ENCODE data around the gene CHRNB1. TPM values are rescaled to one million over a fixed set of nuclear protein-coding genes. Genes with fewer than 3 reads are reported as not detected.

Gene CHRNB1
- total and polyA plus RNA-seq, 4 donors: 7.0 to 11.9 (median 10.6) TPM

DNA sequence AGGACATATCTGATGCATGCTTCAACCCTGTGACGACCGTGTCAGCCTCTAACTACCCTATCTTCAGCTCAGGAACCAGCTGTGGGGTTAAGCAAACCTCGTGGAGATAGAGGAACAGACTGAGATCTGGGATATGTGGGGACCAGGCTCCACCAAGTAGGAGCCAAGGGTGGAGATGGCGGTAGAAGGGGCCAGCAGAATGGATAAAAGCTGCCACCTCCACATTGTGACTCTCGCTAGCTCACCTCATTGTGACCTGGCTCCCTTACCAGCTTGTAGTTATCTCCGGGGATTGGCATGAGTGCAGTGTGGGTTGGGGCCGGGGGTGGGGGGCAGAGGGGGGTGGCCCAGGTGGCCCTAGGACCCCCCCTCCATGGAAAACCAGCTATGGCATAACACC lies 19.5 kb upstream of the CHRNB1 start, which contains the start of gene SPEM2:
Gene SPEM2, plus strand, starts transcription at position 301 of the 400 bp plus-strand sequence. Its CDS starts 73 bp downstream, at position 374.
- Histone ChIP-seq H3K4me3 (no peak within 1 kb of the TSS), H3K27me3 (ENCODE audit: control insufficient read depth in 3 of 3, insufficient read depth in 3 of 3, low read length in 2 of 3) (no peaks in the 10 kb centered on the region), H3K9me3 (ENCODE audit: control insufficient read depth in 4 of 4, insufficient read depth in 3 of 4, low read length in 3 of 4) (no peaks in the 10 kb centered on the region), H3K4me1 (ENCODE audit: control insufficient read depth in 5 of 5, insufficient read depth in 5 of 5, low read length in 5 of 5) (no peaks in the 10 kb centered on the region), H3K36me3 (ENCODE audit: control insufficient read depth in 4 of 4, insufficient read depth in 4 of 4, low read length in 4 of 4) (no peaks in the 10 kb centered on the region), H3K27ac (ENCODE audit: low read depth in 1 of 2, low read length in 1 of 2) (no peak within 1 kb of the TSS), H3K9ac (ENCODE audit: insufficient read depth in 1 of 2, low read length in 2 of 2) (no peak within 1 kb of the TSS)
- WGBS, 2 donors: 70 to 77% methylated on average over 7 of the region's 7 CpGs
- DNase-seq: no peak
- TF ChIP-seq, protein P1, sequence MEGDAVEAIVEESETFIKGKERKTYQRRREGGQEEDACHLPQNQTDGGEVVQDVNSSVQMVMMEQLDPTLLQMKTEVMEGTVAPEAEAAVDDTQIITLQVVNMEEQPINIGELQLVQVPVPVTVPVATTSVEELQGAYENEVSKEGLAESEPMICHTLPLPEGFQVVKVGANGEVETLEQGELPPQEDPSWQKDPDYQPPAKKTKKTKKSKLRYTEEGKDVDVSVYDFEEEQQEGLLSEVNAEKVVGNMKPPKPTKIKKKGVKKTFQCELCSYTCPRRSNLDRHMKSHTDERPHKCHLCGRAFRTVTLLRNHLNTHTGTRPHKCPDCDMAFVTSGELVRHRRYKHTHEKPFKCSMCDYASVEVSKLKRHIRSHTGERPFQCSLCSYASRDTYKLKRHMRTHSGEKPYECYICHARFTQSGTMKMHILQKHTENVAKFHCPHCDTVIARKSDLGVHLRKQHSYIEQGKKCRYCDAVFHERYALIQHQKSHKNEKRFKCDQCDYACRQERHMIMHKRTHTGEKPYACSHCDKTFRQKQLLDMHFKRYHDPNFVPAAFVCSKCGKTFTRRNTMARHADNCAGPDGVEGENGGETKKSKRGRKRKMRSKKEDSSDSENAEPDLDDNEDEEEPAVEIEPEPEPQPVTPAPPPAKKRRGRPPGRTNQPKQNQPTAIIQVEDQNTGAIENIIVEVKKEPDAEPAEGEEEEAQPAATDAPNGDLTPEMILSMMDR (IDR thresholded peaks at IDR 0.05; ENCODE audit: control extremely low read depth, extremely low read depth): no peak
- ATAC-seq (ENCODE audit: insufficient read depth, low FRiP score): no peak

DNA sequence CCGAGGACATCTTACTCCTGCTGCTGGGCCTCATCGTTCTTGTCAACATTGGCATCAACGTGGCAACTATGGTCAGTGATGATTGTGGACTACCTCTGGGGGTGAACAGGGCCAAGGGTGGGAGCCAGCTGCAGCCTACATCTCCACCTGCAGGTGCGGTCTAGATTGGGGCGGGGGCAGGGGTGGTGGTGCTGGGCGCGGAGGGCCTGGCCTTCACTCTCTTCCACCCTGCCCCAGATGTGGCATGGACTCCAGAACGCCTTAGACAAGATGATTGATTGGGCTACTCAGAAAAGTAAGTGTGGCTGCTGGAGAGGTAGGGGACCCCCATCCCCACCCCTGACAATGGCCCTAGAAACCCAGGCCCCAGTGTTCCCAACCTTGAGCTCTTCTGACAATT lies 19.1 kb upstream of the CHRNB1 start:
- Histone ChIP-seq H3K9me3 (ENCODE audit: control insufficient read depth in 4 of 4, insufficient read depth in 3 of 4, low read length in 3 of 4) (no peaks in the 10 kb centered on the region), H3K27me3 (ENCODE audit: control insufficient read depth in 3 of 3, insufficient read depth in 3 of 3, low read length in 2 of 3) (no peaks in the 10 kb centered on the region), H3K4me1 (ENCODE audit: control insufficient read depth in 5 of 5, insufficient read depth in 5 of 5, low read length in 5 of 5) (no peaks in the 10 kb centered on the region), H3K9ac (ENCODE audit: insufficient read depth in 1 of 2, low read length in 2 of 2) (no peak overlapping the region), H3K36me3 (ENCODE audit: control insufficient read depth in 4 of 4, insufficient read depth in 4 of 4, low read length in 4 of 4) (no peaks in the 10 kb centered on the region), H3K4me3 (no peak overlapping the region), H3K27ac (ENCODE audit: low read depth in 1 of 2, low read length in 1 of 2) (no peak overlapping the region)
- TF ChIP-seq, protein P1 (IDR thresholded peaks at IDR 0.05; ENCODE audit: control extremely low read depth, extremely low read depth): no peak
- 86 to 88% methylated on average over 8 of the region's 8 CpGs for WGBS, 2 donors
- DNase-seq (no peak), ATAC-seq (ENCODE audit: insufficient read depth, low FRiP score) (no peak)

DNA sequence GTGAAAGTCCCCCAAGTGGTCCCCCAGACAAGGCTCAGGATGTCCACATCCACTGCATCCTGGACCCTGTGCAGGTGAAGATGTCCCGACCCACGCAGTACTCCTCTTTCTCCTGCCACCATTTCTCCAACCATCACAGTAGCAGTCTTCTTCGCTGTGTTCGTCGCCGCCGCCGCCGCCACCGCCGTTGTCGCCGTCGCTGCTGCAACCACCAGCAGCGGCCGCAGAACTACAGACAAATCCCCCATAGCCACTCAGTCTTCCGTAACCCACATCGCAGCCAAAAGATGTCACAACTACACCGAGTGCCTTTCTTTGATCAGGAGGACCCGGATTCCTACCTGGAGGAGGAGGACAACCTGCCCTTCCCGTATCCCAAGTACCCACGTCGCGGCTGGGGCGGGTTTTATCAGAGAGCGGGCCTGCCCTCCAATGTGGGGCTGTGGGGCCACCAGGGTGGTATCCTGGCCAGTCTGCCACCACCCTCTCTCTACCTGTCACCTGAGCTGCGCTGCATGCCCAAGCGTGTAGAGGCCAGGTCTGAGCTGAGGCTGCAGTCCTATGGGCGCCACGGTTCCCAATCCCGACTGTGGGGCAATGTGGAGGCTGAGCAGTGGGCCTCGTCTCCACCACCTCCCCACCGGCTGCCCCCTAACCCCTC lies 18.5 kb upstream of the CHRNB1 start:
- H3K27ac ChIP-seq (ENCODE audit: low read depth in 1 of 2, low read length in 1 of 2): no peak overlapping the region
- no peaks in the 10 kb centered on the region for H3K9me3 ChIP-seq (ENCODE audit: control insufficient read depth in 4 of 4, insufficient read depth in 3 of 4, low read length in 3 of 4)
- no peak overlapping the region for H3K4me3 ChIP-seq
- ATAC-seq (ENCODE audit: insufficient read depth, low FRiP score): no peak
- no peaks in the 10 kb centered on the region for H3K27me3 ChIP-seq (ENCODE audit: control insufficient read depth in 3 of 3, insufficient read depth in 3 of 3, low read length in 2 of 3)
- 93 to 96% methylated on average over 33 of the region's 33 CpGs for WGBS, 2 donors
- TF ChIP-seq, protein P1 (IDR thresholded peaks at IDR 0.05; ENCODE audit: control extremely low read depth, extremely low read depth): no peak
- no peak overlapping the region for H3K9ac ChIP-seq (ENCODE audit: insufficient read depth in 1 of 2, low read length in 2 of 2)
- no peaks in the 10 kb centered on the region for H3K4me1 ChIP-seq (ENCODE audit: control insufficient read depth in 5 of 5, insufficient read depth in 5 of 5, low read length in 5 of 5)
- no peak for DNase-seq
- no peaks in the 10 kb centered on the region for H3K36me3 ChIP-seq (ENCODE audit: control insufficient read depth in 4 of 4, insufficient read depth in 4 of 4, low read length in 4 of 4)
